T1000 (cell line): ENCODE data around the gene COX6B2.
"Not testable (repeated sequence)": the region's sequence is repeated elsewhere in the genome, so short reads cannot be mapped to it uniquely, and the experiment has no call there.

Experiments used
- DNase-seq: peaks from one replicate; lab custom pipeline; 2025; ENCODE audit warnings: mixed read lengths; lab: John Stamatoyannopoulos, UW

COX6B2 gene, protein sequence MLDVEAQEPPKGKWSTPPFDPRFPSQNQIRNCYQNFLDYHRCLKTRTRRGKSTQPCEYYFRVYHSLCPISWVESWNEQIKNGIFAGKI

GRCh38 chr19:55354698-55355212 lies at the start of gene COX6B2:
TSS of gene COX6B2 (minus strand) at chr19:55354719. CDS start at chr19:55354521, 198 bp downstream.
- DNase-seq: no peak

- no peak for DNase-seq
These were observed 48.0 kb upstream of the COX6B2 start for GRCh38 chr19:55402509-55402908.

GRCh38 chr19:55401390-55401789 lies 46.9 kb upstream of the COX6B2 start:
- DNase-seq: not testable (repeated sequence)

DNA sequence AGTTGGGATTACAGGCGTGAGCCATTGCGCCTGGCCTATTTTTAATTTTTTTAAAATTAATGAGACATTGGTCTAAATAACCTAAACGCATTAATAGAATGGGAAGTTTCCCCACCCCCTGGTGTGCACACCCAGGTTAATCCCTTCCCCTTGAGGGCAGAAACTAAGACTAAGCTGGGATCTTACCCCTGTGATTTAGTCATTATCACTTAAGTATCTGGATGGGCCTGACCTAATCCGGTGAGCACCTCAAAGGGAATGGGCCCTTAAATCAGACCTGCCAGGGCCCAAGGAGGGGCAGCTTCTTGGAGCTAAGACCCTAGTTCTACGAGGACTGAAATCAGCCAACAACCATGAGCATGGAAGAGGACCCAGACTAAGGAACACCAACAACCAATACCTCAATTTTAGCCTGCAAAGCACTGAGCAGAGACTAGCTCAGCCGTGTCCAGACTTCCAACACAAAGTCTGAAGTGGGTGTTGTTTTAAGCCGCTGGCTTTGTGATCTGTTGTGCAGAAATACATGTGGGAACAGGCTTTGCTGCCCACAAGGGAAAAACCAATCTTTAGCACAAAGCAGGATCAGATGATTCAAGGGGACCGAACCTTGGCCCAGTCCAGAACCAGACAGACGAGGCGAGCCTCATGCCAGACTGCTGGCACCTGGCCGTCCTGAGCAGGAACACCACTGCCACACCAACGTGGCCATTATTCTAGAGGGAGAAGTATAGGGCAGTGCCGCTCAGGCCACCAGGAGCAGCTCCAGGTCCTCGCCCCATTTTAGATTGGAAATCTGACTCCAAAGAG lies 46.0 kb upstream of the COX6B2 start:
- DNase-seq: no peak

GRCh38 chr19:55398200-55398925 lies 43.8 kb upstream of the COX6B2 start:
- DNase-seq: no peak

- no peak for DNase-seq
These were observed 38.6 kb upstream of the COX6B2 start for GRCh38 chr19:55392820-55393761.

DNA sequence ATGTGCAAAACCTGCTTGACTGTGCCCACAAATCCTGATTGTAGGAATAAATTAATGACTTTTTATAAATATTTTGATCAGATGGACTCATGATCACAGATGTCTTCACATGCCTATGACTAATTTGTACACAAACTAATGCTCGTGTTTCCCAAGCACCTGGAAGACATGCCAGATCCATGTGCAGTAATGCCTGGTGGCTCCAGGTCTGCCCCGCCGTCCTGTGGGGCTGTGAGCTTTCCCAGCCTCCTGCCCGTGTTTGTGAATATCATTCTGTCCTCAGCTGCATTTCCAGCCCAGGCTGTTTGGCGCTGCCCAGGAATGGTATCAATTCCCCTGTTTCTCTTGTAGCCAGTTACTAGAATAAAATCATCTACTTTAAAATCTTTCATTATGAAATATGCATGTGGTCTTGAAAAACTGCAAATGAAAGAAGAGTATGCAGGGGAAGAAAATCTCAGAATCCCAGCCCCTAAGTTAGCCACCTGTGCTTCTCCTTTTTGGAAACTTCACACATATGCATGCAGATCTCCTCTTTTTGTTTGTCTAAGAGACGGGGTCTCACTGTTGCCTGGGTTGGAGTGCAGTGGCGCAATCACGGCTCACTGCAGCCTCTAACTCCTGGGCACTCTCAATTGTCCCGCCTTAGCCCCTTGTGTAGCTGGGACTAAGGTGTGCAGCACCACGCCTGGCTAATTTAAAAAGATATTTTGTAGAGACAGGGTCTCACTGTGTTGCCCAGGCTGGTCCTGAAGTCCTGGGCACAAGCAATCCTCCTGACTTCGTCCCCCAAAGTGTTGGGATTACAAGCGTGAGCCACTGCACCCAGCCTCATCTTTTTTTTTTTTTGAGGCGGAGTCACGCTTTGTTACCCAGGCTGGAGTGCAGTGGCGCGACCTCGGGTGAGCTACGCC lies 37.4 kb upstream of the COX6B2 start:
- no peak for DNase-seq

GRCh38 chr19:55391191-55391670 lies 36.7 kb upstream of the COX6B2 start:
- DNase-seq: no peak

DNA sequence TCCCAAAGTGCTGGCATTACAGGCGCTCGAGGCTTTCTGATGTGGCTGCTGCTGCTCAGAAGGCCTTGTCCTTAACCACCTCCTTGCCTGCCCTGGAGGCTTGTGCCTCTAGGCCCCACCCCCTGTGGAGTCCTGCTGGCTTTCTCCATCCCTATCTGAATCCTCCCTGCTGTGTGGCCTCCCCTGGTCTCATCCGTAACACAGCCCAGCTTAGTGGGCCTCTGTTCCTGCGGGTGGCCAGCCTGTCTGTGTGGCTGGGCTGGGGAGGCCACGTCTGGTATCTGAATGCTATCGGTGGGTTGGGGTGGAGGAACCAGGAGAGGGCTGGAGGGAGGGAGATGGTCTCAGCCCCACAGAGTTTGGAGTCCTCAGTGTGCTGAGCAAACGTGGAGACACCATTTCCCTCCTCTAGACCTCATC lies 36.0 kb upstream of the COX6B2 start:
- DNase-seq: no peak

DNA sequence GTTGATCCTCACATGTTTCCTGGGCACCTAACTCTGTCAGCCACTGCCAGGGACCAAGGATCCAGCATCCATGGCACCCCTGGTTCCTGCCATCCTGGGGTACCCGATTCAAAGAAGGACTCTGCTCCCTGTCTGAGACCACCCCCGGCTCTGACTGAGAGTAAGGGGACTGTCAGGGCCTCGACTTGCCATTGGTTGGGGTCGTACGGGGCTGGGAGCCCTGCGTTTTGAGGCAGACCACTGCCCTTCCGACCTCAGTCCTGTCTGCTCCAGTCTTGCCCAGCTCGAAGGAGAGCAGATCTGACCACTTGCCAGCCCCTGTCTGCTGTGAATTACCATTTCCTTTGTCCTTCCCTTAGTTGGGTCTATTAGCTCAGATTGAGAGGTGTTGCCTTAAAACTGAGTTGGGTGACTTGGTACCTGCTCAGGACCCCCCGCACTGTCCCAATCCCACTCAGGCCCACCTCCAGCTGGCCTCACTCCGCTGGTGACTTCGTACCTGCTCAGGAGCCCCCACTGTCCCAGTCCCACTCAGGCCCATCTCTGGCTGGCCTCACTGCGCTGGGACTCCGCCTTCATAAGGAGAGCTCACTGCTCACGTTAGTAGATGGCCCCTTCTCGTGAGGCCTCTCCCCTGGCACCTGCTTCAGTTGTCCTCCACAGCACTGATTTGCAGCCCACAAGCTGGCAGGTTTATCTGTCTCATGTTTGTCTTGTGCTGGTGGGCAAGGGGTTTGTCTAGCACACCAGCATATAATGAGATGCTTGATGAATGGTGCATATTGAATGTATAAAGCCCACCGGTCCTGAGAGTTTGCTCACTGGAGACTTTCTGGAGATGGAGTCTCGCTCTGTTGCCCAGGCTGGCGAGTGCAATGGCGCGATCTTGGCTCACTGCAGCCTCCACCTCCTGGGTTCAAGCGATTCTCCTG lies 35.1 kb upstream of the COX6B2 start:
- no peak for DNase-seq

GRCh38 chr19:55387736-55388497 lies 33.4 kb upstream of the COX6B2 start:
- DNase-seq: no peak

GRCh38 chr19:55386493-55386971 lies 32.0 kb upstream of the COX6B2 start:
- DNase-seq: no peak

DNA sequence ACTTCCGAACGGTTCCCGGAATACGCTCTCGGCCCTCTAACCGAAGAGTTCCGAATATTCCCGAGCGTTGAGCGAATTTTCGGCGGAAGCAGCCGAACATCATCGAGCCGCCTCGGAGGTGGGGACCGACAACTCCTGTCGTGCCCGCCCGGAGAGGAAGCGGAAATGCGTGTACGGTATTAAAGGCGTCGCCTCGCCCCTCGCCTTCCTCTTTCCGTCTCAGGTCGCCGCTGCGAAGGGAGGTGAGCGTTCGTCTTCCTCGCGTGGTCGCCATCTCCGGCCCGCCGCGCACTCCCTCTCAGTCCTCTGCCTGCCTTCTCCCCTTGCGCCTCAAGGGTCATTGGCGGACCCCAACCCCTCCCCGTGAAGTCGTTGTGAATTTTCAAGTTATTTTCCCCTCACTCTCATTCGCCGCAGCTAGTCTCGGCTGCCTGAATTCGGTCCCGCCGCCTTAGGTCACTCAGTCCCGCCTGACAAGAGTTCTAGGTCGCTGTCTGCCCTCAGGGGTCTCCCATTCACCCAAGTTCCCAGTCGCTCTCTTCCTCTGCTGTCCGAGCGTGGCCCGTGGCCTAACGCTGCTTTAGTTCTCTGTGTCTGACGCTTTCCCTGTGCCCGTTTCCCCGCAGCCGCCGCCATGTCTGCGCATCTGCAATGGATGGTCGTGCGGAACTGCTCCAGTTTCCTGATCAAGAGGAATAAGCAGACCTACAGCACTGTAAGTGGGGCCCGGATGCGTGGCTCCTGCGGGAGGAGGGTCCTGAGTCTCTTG lies 31.4 kb upstream of the COX6B2 start, which contains the start of gene RPL28:
Gene RPL28, plus strand, starts transcription at position 209 of the 769 bp plus-strand sequence. Its CDS starts 426 bp downstream, at position 635.
- DNase-seq: peak; percentile 95

DNA sequence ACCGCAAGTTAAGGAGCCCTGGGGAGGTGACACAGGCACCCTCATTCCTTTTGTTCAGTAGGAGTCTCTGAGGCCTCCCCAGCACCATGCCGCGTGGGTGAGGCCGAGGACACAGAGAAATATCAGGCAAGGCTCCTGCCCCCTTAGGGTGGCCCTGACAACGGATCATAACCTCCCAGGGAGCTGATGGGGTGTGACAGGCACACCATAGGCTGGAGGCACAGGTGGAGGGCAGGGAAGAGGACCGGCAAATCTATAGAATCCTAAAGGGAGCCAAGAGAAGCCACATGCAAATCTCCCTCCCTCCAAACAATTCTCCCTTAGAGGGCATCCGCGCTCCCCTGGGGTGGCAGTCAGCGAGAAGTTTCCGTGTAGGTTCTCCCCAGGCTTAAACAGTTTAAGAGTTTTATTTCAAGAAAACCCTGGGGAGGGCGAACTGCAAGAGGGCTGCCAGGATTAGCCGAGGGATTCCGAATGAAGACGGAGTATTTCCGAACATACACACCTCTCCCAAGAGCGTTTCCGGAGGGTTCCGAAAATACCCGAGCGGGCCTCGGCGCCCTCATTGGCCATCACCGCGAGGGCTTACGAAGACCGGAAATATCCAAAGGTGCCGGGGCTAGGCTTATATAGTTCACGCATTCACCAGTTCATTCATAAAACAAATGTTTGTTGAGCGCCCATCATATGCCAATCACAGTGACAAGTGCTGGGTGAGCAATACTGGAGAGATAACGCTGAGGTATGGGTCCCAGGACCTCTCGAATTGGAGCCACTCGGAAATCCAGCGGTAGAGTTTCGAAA lies 30.6 kb upstream of the COX6B2 start:
- peak; percentile 88 for DNase-seq

GRCh38 chr19:55384131-55384919 lies 29.8 kb upstream of the COX6B2 start, which contains the start of gene TMEM238:
TSS of gene TMEM238 (minus strand) at chr19:55384292. CDS start at chr19:55384259, 33 bp downstream.
- no peak for DNase-seq
